SKM-1 (cell line): Measurements from ENCODE around the gene ZSCAN5C.
"Not testable (repeated sequence)": the region's sequence is repeated elsewhere in the genome, so short reads cannot be mapped to it uniquely, and the experiment has no call there.

Experiments
- DNase-seq: peaks from one replicate; lab custom pipeline; 2025; ENCODE audit not compliant: unreplicated experiment; lab: John Stamatoyannopoulos, UW

The ZSCAN5C gene

DNA sequence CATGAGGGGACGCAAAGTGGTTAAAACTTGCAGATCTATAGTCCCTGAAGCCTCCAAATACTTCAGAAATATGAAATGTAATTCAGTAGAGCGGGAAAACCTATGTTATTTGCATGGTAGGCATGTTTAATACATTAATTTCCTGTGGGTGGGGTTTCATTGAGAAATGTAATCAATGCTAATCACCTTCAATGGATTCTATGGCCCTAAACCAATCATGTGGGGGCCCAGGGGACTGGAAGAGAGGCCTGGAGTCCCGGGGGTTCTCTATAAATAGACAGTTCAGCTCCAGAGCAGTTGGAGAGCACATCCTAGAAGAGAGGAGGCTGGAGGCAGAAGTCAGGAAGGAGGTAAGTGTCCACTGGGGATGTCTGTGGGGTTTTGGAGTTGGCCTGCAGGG is at the start of gene ZSCAN5C:
Gene ZSCAN5C (plus strand): TSS at position 301 of the 400 bp plus-strand sequence. CDS start 3,641 bp downstream, outside the sequence.
- no peak for DNase-seq

GRCh38 chr19:56152644-56153043 is 49.4 kb upstream of the ZSCAN5C start:
- DNase-seq = no peak

DNA sequence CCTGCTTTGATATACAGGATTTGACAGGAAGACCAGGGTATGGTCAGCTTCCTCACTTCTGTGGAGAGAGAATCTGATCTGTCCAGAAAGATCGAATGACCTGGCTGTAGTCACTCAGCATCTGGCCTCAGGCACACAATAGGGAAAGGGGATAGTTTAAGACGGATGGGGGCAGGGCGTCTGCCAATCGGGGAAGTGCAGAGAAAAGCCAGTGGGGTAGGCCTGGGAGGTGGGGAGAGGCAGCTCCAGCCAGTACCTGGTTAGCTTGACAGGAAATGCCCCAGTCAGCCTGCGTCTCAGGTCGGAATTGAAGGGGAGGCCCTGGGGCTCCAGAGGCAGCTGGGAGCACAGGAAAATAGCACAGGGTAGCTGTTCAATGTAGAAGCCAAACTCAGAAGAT is 48.6 kb upstream of the ZSCAN5C start:
- no peak for DNase-seq

GRCh38 chr19:56155124-56155687 is 46.9 kb upstream of the ZSCAN5C start:
- DNase-seq = no peak

GRCh38 chr19:56156768-56157167 is 45.3 kb upstream of the ZSCAN5C start:
- no peak for DNase-seq

DNA sequence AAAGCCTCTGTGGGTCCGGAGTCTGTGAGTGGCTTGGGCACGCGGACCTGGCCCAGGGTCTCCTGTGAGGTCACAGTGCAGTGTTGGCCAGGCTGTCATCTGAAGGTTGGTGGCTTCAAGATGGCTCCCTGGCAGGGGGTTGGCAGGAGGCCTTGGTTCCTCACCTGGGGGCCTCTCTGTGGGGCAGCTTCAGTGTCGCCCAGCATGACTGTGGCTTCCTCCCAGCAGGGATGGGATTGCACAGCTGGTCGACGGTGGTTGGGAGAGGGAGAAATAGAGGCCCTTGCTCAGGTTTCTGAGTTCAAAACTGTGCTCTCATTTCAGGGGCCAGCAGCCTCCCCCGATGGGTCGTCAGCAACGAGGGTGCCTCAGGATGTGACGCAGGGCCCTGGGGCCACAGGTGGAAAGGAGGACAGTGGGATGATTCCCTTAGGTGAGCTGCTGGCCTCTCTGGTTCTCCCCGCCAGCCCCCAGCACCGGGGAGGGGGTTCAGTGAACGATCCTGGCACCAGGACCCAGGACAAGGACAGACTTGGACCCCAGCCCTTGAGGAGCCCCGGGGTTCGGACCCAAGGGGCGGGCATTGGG is 43.8 kb upstream of the ZSCAN5C start:
- no peak for DNase-seq

DNA sequence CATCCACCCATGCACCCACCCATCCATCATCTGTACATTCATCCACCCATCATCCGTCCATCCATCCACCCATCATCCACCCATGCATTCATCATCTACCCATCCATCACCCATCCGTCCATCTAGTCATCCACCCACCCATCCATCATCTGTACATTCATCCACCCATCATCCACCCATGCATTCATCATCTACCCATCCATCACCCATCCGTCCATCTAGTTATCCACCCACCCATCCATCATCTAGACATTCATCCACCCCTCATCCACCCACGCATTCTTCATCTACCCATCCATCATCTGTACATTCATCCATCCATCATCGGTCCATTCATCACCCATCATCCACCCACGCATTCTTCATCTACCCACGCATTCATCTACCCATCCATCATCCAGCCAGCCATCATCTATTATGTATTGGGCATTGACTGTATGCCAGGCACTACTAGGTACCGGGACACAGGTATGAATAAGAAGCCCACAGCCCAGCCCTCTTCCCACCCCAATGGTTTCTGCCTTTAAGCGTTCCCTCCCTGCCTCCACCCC is 43.0 kb upstream of the ZSCAN5C start:
- DNase-seq = no peak

GRCh38 chr19:56159622-56160271 is 42.3 kb upstream of the ZSCAN5C start:
- DNase-seq = no peak

- no peak for DNase-seq
These were observed 40.5 kb upstream of the ZSCAN5C start for GRCh38 chr19:56161534-56161933.

GRCh38 chr19:56162258-56162657 is 39.8 kb upstream of the ZSCAN5C start:
- DNase-seq = no peak

DNA sequence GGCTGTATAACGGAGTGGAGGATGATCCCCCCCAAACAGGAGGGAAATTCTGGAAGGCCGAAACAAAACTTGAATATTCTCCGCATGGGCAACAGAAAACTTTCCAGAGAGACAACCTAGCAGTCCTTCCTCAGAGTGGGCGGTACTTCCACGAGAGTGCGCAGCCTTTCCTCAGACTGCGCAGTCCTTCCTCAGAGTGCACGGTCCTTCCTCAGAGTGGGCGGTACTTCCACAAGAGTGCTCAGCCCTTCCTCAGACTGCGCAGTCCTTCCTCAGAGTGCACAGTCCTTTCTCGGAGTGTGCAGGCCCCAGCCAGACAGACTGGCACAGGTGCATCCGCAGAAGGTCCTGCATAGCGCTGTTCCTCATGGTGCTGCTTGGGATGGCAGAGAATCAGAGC is 39.0 kb upstream of the ZSCAN5C start:
- DNase-seq = no peak

- DNase-seq = no peak
These were observed 35.0 kb upstream of the ZSCAN5C start for GRCh38 chr19:56167064-56167578.

DNA sequence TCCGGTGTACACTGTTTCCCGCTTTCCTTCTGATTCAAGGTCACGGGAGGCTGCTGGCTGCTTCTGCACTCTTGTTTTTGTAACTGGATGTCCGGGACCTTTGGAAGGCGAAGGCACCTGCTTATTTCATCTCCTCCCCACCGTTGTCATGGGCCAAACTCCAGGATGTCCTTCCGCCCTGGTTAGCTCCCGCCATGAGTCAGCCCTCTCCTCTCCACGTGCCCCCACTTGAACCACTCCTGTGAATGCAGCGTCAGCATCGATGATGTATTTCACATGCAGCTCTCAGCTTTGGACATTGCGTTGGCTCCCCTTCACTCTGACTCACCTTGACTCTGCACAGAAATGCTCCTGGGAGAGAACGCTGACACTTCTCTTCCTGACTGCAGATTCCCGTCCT is 31.8 kb upstream of the ZSCAN5C start:
- DNase-seq = no peak

DNA sequence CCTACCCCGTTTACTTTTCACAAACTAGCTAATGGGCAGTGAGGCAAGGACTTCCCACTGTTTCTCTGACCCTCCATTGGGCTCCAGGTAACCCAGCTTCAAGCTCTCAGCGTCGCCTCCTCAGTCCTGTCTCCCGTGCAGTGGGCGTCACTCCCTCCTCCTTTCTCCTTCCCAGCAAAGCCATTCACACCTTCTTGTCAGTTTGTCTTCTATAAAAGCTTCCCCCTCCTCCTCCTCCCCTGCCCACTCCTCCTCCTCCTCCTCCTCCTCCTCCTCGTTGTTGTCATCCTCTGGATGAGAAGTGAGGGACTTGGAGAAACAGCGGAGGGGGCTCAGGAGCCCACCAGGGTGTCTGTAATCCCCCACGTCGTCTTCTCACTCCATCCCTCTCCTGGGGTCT is 28.0 kb upstream of the ZSCAN5C start:
- DNase-seq = no peak

DNA sequence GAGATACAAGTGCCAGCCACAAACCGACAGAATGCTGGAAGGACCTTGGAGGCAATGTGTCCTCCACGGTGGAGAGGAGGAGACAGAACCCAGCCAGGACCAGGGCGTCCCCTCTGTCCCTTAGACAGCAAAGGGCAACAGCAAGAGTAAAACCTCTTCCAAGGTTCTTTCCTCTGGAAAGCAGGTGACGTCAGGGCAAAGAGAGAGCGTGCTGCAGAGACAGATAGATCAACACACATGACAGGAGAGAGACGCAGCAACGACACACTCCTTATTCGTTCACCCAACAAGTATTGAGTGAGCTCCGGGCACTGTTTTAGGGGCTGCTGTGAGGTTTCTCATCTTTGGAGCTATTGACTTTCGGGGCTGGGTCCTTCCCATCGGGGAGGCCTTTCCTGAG is 27.5 kb upstream of the ZSCAN5C start:
- no peak for DNase-seq

- not testable (repeated sequence) for DNase-seq
These were observed 26.2 kb upstream of the ZSCAN5C start, which contains the start of gene GALP for GRCh38 chr19:56175861-56176307. Gene GALP, plus strand, starts transcription at chr19:56176008. Its CDS starts 1,101 bp downstream, at chr19:56177109.

DNA sequence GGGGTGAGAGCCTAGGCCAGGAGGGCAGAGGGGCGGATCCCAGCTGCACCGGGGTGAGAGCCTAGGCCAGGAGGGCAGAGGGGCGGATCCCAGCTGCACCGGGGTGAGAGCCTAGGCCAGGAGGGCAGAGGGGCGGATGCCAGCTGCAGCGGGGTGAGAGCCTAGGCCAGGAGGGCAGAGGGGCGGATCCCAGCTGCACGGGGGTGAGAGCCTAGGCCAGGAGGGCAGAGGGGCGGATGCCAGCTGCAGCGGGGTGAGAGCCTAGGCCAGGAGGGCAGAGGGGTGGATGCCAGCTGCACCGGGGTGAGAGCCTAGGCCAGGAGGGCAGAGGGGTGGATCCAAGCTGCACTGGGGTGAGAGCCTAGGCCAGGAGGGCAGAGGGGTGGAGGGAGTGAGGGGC is 25.8 kb upstream of the ZSCAN5C start:
- not testable (repeated sequence) for DNase-seq

- no peak for DNase-seq
These were observed 25.2 kb upstream of the ZSCAN5C start for GRCh38 chr19:56176881-56177280.

- DNase-seq = no peak
These were observed 24.4 kb upstream of the ZSCAN5C start for GRCh38 chr19:56177564-56178243.

DNA sequence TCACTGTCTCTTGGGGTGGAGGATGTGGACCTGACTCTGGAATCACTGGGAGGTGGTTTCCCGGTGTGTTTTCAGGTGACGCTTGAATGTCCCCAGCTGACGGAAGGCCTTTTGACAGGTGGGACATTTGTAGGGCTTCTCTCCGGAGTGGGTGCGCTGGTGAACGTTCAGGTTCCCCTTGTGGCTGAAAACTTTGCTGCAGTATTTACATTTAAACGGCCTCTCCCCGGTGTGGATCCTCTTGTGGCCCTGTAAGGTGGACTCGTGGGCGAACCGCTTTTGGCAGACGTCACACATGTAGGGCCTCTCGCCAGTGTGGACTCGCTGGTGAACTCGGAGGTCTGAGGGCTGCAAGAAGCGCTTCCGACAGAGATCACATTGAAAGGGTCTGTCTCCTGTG is 12.3 kb upstream of the ZSCAN5C start:
- DNase-seq = no peak

GRCh38 chr19:56191115-56191514 is 11.0 kb upstream of the ZSCAN5C start:
- no peak for DNase-seq
